Measurements from ENCODE around the gene HIP1R.

DNA sequence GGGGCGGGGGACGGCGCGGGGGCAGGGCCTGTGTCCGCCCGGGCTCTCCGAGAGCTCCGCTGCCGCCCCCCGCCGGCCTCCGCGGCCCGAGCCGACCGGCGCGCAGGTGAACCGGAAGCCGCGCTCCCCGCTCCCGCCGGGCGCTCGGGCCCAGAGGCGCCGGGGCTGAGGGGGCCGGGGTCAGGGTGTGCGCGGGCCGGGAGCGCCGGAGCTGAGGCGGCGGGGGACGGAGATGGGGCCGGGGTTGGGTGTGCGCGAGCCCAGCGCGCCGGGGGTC, 431 bp downstream of the HIP1R start:
- TF ChIP-seq, protein P1, sequence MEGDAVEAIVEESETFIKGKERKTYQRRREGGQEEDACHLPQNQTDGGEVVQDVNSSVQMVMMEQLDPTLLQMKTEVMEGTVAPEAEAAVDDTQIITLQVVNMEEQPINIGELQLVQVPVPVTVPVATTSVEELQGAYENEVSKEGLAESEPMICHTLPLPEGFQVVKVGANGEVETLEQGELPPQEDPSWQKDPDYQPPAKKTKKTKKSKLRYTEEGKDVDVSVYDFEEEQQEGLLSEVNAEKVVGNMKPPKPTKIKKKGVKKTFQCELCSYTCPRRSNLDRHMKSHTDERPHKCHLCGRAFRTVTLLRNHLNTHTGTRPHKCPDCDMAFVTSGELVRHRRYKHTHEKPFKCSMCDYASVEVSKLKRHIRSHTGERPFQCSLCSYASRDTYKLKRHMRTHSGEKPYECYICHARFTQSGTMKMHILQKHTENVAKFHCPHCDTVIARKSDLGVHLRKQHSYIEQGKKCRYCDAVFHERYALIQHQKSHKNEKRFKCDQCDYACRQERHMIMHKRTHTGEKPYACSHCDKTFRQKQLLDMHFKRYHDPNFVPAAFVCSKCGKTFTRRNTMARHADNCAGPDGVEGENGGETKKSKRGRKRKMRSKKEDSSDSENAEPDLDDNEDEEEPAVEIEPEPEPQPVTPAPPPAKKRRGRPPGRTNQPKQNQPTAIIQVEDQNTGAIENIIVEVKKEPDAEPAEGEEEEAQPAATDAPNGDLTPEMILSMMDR (IDR thresholded peaks at IDR 0.05; ENCODE audit: low read depth, low read length, poor library complexity, severe bottlenecking), result no peak
- TF ChIP-seq EZH2phosphoT487 (IDR thresholded peaks at IDR 0.05; ENCODE audit: borderline replicate concordance, low read length), result no peak

Data from DOHH2 (cell line).